MG63 (cell line): Measurements from ENCODE around the gene TRIM66. TPM values are rescaled to one million over a fixed set of nuclear protein-coding genes. Genes with fewer than 3 reads are reported as not detected.

Experiments
- DNase-seq: peaks from one replicate; pipeline ENCODE4 v3.0.0-alpha.2; 2020
- H3K27me3 ChIP-seq: fragments of 250-450 bp; sonication (Bioruptor Pico); 2 replicates; pipeline ENCODE4 v1.5.1; 2020; ENCODE audit warnings: mild to moderate bottlenecking, moderate library complexity
- H3K36me3 ChIP-seq: fragments of 250-450 bp; sonication (Bioruptor Pico); 2 replicates; pipeline ENCODE4 v1.5.1; 2020; ENCODE audit warnings: mild to moderate bottlenecking, moderate library complexity
- H3K4me3 ChIP-seq: fragments of 250-450 bp; sonication (Bioruptor Pico); 2 replicates; pipeline ENCODE4 v1.5.1; 2020; ENCODE audit warnings: mild to moderate bottlenecking, moderate library complexity
- H3K9me3 ChIP-seq: fragments of 250-450 bp; sonication (Bioruptor Pico); 2 replicates; pipeline ENCODE4 v1.5.1; 2020; ENCODE audit warnings: mild to moderate bottlenecking, moderate library complexity
- total RNA-seq: library from RNA; depleted of rRNA; stranded (reverse); fragments of >200 nt; shearing (Covaris generic); gene quantifications from 2 replicates; pipeline ENCODE4 v1.2.3, GENCODE V29; 2014; ENCODE audit warnings: low replicate concordance; rRNA removed

TRIM66 gene
- total RNA-seq, 1 experiment from 2014 or later, result 1.4 TPM

DNA sequence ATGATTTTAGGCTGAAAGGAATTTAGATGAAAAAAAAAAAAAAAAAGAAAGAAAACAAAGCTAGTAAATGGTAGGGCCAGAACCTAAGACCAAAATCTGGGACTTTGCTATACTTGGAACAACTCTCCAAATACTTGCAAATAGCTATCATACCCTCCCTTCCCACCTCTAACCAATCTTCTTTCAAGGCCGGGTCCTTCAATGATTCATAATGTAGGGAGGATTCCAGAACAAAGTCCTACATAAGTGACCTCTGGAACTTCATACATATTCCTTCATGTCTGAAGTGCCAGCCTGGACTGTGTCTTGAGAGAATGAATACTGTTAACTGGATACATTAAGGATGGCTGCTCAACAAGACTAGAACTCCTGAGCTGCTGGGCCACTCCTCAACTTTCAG, 98.4 kb downstream of the TRIM66 start:
- no peaks in the 10 kb centered on the region for H3K27me3 ChIP-seq
- no peak overlapping the region for H3K4me3 ChIP-seq
- no peaks in the 10 kb centered on the region for H3K9me3 ChIP-seq
- DNase-seq, result no peak
- no peaks in the 10 kb centered on the region for H3K36me3 ChIP-seq

DNA sequence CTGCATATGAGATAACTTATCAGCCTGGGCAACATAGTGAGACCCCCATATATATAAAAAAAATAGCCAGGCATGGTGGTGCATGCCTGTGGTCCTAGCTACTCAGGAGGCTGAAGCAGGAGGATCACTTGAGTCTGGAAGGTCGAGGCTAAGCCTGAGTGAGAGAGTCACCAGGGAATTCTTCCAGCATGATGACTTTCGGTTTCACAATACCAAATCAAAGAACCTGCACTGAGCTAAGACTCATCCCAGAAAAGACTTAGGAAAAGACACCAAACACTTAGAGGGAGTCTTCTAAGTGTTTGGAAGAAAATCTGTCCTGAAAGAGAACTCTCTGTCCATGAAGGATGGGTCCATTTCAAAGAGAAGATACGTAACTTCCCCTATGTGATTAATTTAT, 101.2 kb downstream of the TRIM66 start:
- Histone ChIP-seq H3K36me3 (no peaks in the 10 kb centered on the region), H3K9me3 (no peaks in the 10 kb centered on the region; the same call in 1 of the 2 replicates), H3K27me3 (no peaks in the 10 kb centered on the region), H3K4me3 (no peak overlapping the region)
- DNase-seq, result no peak

- no peaks in the 10 kb centered on the region for H3K27me3 ChIP-seq
- H3K36me3 ChIP-seq, result no peaks in the 10 kb centered on the region
- H3K9me3 ChIP-seq, result no peaks in the 10 kb centered on the region; the same call in 1 of the 2 replicates
- DNase-seq, result no peak
- H3K4me3 ChIP-seq, result no peak overlapping the region
Measured at GRCh38 chr11:8577791-8578581, 104.5 kb downstream of the TRIM66 start.

DNA sequence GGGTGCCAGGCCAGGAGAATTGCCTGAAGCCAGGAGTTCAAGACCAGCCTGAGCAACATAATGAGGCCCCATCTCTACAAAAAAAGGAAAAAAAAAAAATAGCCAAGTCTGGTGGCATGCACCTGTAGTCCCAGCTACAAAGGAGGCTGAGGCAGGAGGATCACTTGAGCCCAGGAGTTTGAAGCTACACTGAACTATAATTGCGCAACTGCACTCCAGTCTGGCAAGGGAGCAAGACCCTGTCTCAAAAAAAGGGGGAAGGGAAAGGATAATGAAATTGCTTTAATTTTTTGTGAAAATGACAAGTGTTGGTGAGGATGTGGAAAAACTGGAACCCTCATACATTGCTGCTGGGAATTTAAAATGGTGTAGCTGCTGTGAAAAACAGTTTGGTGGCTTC, 107.7 kb downstream of the TRIM66 start:
- Histone ChIP-seq H3K36me3 (no peaks in the 10 kb centered on the region), H3K9me3 (no peaks in the 10 kb centered on the region; the same call in 1 of the 2 replicates), H3K27me3 (no peaks in the 10 kb centered on the region), H3K4me3 (no peak overlapping the region)
- DNase-seq, result no peak

GRCh38 chr11:8573777-8574176, 108.7 kb downstream of the TRIM66 start:
- no peak for DNase-seq
- Histone ChIP-seq H3K27me3 (no peaks in the 10 kb centered on the region), H3K36me3 (no peaks in the 10 kb centered on the region), H3K9me3 (no peaks in the 10 kb centered on the region; the same call in 1 of the 2 replicates), H3K4me3 (no peak overlapping the region)

DNA sequence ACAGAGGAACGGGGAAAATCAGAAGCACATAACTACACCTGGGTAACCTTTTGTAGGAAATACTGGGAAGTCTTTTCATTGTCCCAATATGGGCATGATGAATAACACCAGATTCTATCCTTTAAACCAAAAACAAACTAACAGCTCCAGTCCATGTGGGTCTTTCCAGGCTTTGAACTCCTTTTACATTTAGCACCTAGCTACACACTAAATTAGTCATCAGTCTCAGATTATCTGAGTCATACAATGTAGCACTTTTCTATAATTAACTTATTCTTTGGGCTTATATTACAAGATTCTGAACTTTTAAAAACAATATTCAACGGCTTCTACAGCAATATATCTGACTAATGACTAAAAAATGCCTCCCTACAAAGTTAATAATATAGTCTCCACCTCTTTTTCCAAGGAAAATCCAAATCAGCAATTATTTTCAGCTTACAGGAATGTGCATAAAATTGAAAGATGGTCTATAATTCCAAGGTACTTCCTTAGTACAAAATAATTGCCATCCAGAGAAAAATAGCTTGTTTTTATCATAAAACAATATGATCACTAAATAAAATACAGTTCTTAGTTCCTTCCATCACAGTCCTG, 114.8 kb downstream of the TRIM66 start:
- no peaks in the 10 kb centered on the region for H3K9me3 ChIP-seq
- DNase-seq, result no peak
- H3K27me3 ChIP-seq, result peaks cover 3% of the 10 kb centered on the region; the same call in 1 of the 2 replicates
- no peaks in the 10 kb centered on the region for H3K36me3 ChIP-seq
- no peak overlapping the region for H3K4me3 ChIP-seq

DNA sequence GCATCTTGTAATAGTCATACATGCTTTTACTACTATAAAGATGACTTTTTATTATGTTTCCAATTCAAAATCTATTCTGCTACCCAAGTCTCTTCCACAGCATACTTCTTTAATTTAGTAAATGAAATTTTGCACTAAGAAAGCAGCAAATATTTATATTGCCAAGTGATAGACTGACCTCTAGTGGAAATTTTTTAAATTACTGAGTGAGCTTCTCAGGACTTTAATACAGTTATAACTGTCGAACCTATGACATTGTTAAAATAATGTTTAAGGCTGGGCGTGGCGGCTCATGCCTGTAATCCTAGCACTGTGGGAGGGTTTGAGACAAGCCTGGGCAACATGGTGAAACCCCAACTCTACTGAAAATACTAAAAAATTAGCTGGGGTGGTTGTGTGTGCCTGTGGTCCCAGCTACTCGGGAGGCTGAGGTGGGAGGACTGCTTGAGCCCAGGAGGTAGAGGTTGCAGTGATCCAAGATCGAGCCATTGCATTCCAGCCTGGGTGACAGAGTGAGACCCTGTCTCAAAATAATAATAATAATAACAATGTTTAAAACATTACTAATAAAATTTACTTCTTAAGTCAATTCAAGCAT, 115.8 kb downstream of the TRIM66 start:
- no peak for DNase-seq
- Histone ChIP-seq H3K27me3 (peaks cover 3% of the 10 kb centered on the region; the same call in 1 of the 2 replicates), H3K9me3 (peaks cover under 1% of the 10 kb centered on the region; the same call in 1 of the 2 replicates), H3K36me3 (no peaks in the 10 kb centered on the region), H3K4me3 (no peak overlapping the region)

DNA sequence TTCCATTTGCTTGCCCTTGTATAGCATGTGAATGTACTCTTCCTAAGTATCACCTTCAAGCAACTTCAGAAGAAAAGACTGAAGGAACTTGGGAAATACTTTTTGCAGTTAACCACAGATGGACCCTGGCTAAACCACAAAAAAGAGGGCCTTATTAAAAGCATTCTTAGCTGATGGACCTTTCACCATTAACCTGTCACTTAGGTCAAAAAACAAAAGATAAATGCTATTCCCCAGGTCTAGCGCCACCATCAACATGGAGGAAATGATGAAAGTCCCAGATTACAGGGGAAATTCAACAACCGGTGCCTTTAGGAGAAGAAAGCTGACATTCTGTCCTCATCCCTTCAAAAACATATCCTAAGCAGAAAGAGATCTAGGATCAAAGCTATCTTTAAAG, 117.9 kb downstream of the TRIM66 start:
- H3K4me3 ChIP-seq, result no peak overlapping the region
- no peaks in the 10 kb centered on the region for H3K36me3 ChIP-seq

More for the DNA sequence above, 117.9 kb downstream of the TRIM66 start:
- DNase-seq, result no peak
- H3K27me3 ChIP-seq, result peaks cover 9% of the 10 kb centered on the region
- H3K9me3 ChIP-seq, result peaks cover 4% of the 10 kb centered on the region

Other genes starting within 250 kb of the TRIM66 start
- gene STK33, start 88.4 kb downstream of the TRIM66 start, total RNA-seq, result 1.4 and 1.8 TPM in 2 replicates
- 1,350 and 4,050 TPM in 2 replicates for gene RPL27A, start 127 bp upstream of the TRIM66 start, total RNA-seq
- gene AKIP1, start 228.5 kb upstream of the TRIM66 start, total RNA-seq, result 64.6 and 129 TPM in 2 replicates